Retinal pigment epithelial cell (primary cell): ENCODE data around the gene ZIC5.
"Not testable (repeated sequence)": the region's sequence is repeated elsewhere in the genome, so short reads cannot be mapped to it uniquely, and the experiment has no call there.

Experiments
- DNase-seq: peaks from one replicate; pipeline ENCODE4 v3.0.0-alpha.2; 2010; ENCODE audit warnings: low read depth
- H3K4me3 ChIP-seq: 2 replicates; pipeline ENCODE4 v1.5.1; 2011; ENCODE audit warnings: mild to moderate bottlenecking, low read length, control low read depth, moderate library complexity
- CTCF ChIP-seq: conservative IDR thresholded peaks from 2 replicates; pipeline ENCODE4 v1.5.1; 2011; ENCODE audit warnings: low read depth, low read length, control low read depth, inconsistent platforms

The ZIC5 gene

DNA sequence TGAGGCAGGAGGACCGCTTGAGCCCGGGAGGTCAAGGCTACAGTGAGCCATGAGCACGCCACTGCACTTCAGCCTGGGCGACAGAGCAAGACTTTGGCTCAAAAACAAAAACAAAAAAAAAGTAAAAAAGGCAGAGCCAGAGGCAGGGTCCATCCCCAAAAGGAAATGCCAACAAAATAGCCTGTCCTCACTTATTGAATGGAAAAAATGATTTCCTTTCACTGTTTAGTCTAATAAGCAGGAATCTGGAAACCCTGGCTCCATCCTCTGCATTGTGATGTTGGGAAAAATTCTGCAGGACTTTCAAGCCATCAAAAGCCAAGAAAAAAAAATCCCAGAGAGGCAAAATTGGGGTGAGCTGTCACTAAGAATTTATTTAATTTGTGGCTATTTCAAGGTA is 23.2 kb downstream of the ZIC5 start:
- no peak overlapping the region for H3K4me3 ChIP-seq
- DNase-seq: no peak
- no peak for TF ChIP-seq CTCF

DNA sequence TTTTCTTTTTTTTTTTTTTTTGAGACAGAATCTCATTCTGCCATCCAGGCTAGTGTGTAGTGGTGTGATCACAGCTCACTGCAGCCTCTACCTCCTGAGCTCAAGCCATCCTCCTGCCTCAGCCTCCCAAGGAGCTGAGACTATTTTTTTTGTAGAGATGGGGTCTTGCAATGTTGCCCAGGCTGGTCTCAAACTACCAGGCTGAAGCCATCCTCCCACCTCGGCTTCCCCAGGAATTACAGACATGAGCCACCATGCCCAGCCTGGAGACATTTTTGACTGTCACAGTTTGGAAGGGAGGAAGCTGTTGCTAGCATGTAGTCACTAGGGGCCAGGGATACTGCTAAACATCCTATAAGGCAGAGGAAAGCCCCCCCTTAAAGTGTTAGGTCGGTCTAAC is 23.9 kb downstream of the ZIC5 start:
- H3K4me3 ChIP-seq: no peak overlapping the region
- no peak for TF ChIP-seq CTCF
- no peak for DNase-seq

- not testable (repeated sequence) for H3K4me3 ChIP-seq, DNase-seq
Measured at GRCh38 chr13:99945515-99945914, 26.1 kb downstream of the ZIC5 start.

GRCh38 chr13:99944606-99945005 is 27.0 kb downstream of the ZIC5 start:
- DNase-seq: no peak
- H3K4me3 ChIP-seq: no peak overlapping the region
- no peak for TF ChIP-seq CTCF

DNA sequence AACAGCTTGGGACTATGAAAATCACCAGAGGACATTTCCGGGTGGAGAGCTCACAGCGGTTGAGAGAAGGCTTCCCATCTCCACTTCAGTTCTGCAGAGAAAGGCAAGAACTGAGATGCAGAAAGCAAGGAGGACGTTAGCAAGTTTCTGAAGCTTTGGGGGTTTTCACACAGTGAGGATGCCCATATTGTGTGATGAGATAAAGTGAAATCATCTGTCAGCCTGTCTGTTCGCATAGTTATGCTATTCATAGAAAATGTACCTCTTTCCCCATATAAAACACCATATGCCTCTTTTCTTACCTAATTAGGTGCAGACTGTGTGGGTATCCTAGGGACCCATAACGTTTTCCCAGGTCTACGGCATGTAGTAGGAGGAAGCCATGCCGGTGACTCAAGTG is 27.5 kb downstream of the ZIC5 start:
- no peak overlapping the region for H3K4me3 ChIP-seq
- no peak for TF ChIP-seq CTCF
- no peak for DNase-seq

GRCh38 chr13:99941911-99942310 is 29.7 kb downstream of the ZIC5 start:
- TF ChIP-seq CTCF: no peak
- no peak for DNase-seq
- no peak overlapping the region for H3K4me3 ChIP-seq

- H3K4me3 ChIP-seq: no peak overlapping the region
- DNase-seq: no peak
- no peak for TF ChIP-seq CTCF
Measured at GRCh38 chr13:99941086-99941485, 30.5 kb downstream of the ZIC5 start.

GRCh38 chr13:99938635-99939034 is 32.9 kb downstream of the ZIC5 start:
- H3K4me3 ChIP-seq: no peak overlapping the region
- no peak for TF ChIP-seq CTCF
- no peak for DNase-seq
